Measurements from ENCODE around the gene CCDC71.

- no peak for TF ChIP-seq CTCF (IDR thresholded peaks at IDR 0.05)
- no peak for TF ChIP-seq POLR2AphosphoS5 (IDR thresholded peaks at IDR 0.05)
- no peak for TF ChIP-seq POLR2A (IDR thresholded peaks at IDR 0.05)
Observed at GRCh38 chr3:49134471-49135265, 31.5 kb downstream of the CCDC71 start.

All from prostate gland (tissue), 2 donors.